ENCODE results near the gene PLA2G15. TPM values are rescaled to one million over a fixed set of nuclear protein-coding genes. Genes with fewer than 3 reads are reported as not detected.

PLA2G15 gene
- total RNA-seq, 1 donor from 2014 or later: 35.5 TPM

GRCh38 chr16:68269793-68270192 is 24.6 kb downstream of the PLA2G15 start:
- peaks cover 98% of the 10 kb centered on the region for H3K4me1 ChIP-seq
- H3K36me3 ChIP-seq: peaks cover 37% of the 10 kb centered on the region
- no peak for DNase-seq

GRCh38 chr16:68270353-68270752 is 25.2 kb downstream of the PLA2G15 start:
- intact Hi-C loops (cut with micrococcal nuclease): no loop called here
- Histone ChIP-seq H3K4me1 (peaks cover 100% of the 10 kb centered on the region), H3K36me3 (peaks cover 42% of the 10 kb centered on the region), H3K27me3 (ENCODE audit: low read depth) (no peaks in the 10 kb centered on the region), H3K4me3 (no peak overlapping the region), H3K9me3 (replicated peaks) (no peaks in the 10 kb centered on the region), H3K27ac (replicated peaks) (peak overlapping the region; percentile 99)
- DNase-seq: no peak
- no peak for TF ChIP-seq CTCF (IDR thresholded peaks at IDR 0.05; ENCODE audit: borderline replicate concordance)

More at GRCh38 chr16:68269793-68270192, 24.6 kb downstream of the PLA2G15 start:
- peak overlapping the region; percentile 99 for H3K27ac ChIP-seq (replicated peaks)
- no peaks in the 10 kb centered on the region for H3K27me3 ChIP-seq (ENCODE audit: low read depth)
- peak overlapping the region; percentile 43 for H3K4me3 ChIP-seq
- intact Hi-C loops (cut with micrococcal nuclease): no loop called here
- H3K9me3 ChIP-seq (replicated peaks): no peaks in the 10 kb centered on the region
- TF ChIP-seq CTCF (IDR thresholded peaks at IDR 0.05; ENCODE audit: borderline replicate concordance): no peak

- H3K36me3 ChIP-seq: peaks cover 48% of the 10 kb centered on the region
- H3K9me3 ChIP-seq (replicated peaks): no peaks in the 10 kb centered on the region
- H3K4me1 ChIP-seq: peaks cover 97% of the 10 kb centered on the region
- H3K27me3 ChIP-seq (ENCODE audit: low read depth): no peaks in the 10 kb centered on the region
- peak overlapping the region; percentile 99 for H3K27ac ChIP-seq (replicated peaks)
- intact Hi-C loops (cut with micrococcal nuclease): no loop called here
- H3K4me3 ChIP-seq: no peak overlapping the region
- TF ChIP-seq CTCF (IDR thresholded peaks at IDR 0.05; ENCODE audit: borderline replicate concordance): no peak
- no peak for DNase-seq
Measured at GRCh38 chr16:68272507-68273209, 27.5 kb downstream of the PLA2G15 start.

GRCh38 chr16:68273459-68273858 is 28.3 kb downstream of the PLA2G15 start:
- H3K27ac ChIP-seq (replicated peaks): peak overlapping the region; percentile 99
- H3K9me3 ChIP-seq (replicated peaks): no peaks in the 10 kb centered on the region
- peaks cover 42% of the 10 kb centered on the region for H3K36me3 ChIP-seq
- intact Hi-C loops (cut with micrococcal nuclease): no loop called here
- no peak for TF ChIP-seq CTCF (IDR thresholded peaks at IDR 0.05; ENCODE audit: borderline replicate concordance)
- no peaks in the 10 kb centered on the region for H3K27me3 ChIP-seq (ENCODE audit: low read depth)
- H3K4me3 ChIP-seq: no peak overlapping the region
- no peak for DNase-seq
- peaks cover 95% of the 10 kb centered on the region for H3K4me1 ChIP-seq

GRCh38 chr16:68273896-68274295 is 28.7 kb downstream of the PLA2G15 start:
- H3K4me1 ChIP-seq: peaks cover 94% of the 10 kb centered on the region
- no peaks in the 10 kb centered on the region for H3K9me3 ChIP-seq (replicated peaks)
- TF ChIP-seq CTCF (IDR thresholded peaks at IDR 0.05; ENCODE audit: borderline replicate concordance): no peak
- peak overlapping the region; percentile 99 for H3K27ac ChIP-seq (replicated peaks)
- no peak overlapping the region for H3K4me3 ChIP-seq
- no peak for DNase-seq
- no peaks in the 10 kb centered on the region for H3K27me3 ChIP-seq (ENCODE audit: low read depth)
- intact Hi-C loops (cut with micrococcal nuclease): no loop called here
- peaks cover 37% of the 10 kb centered on the region for H3K36me3 ChIP-seq
